Endothelial cell of umbilical vein (primary cell): ENCODE data around the gene RPS6KA3.

Experiments
- EZH2 ChIP-seq: IDR thresholded peaks from 2 replicates; pipeline ENCODE4 v1.6.1; 2012; ENCODE audit warnings: borderline replicate concordance, low read depth, mild to moderate bottlenecking, moderate library complexity, low read length, inconsistent platforms; ENCODE audit not compliant: severe bottlenecking
- FOS ChIP-seq: IDR thresholded peaks from 2 replicates; pipeline ENCODE4 v1.6.1; 2011; ENCODE audit warnings: mild to moderate bottlenecking, low read length, moderate library complexity, borderline replicate concordance; ENCODE audit not compliant: insufficient read depth
- GATA2 ChIP-seq: IDR thresholded peaks from 2 replicates; pipeline ENCODE4 v1.7.0; 2011; ENCODE audit warnings: low read depth, mild to moderate bottlenecking, moderate library complexity, mixed read lengths, low read length; ENCODE audit not compliant: insufficient read length, insufficient read depth
- JUN ChIP-seq: IDR thresholded peaks from 2 replicates; pipeline ENCODE4 v1.6.1; 2011; ENCODE audit warnings: borderline replicate concordance, low read depth; ENCODE audit not compliant: insufficient read length, insufficient read depth
- MYC ChIP-seq: IDR thresholded peaks from one replicate; pipeline ENCODE4 v1.6.1; 2011; ENCODE audit warnings: mild to moderate bottlenecking, low read depth, low read length
- POLR2A ChIP-seq: IDR thresholded peaks from 2 replicates; pipeline ENCODE4 v1.6.1; 2012; ENCODE audit warnings: low read depth, mild to moderate bottlenecking, control low read depth, low read length
- POLR2AphosphoS5 ChIP-seq: IDR thresholded peaks from 2 replicates; pipeline ENCODE4 v1.6.1; 2012; ENCODE audit warnings: low read depth, mild to moderate bottlenecking, control low read depth, low read length, moderate library complexity; ENCODE audit not compliant: insufficient read depth
- TF ChIP-seq, protein P1 (sequence below): IDR thresholded peaks from 2 replicates; pipeline ENCODE4 v1.6.1; 2011; ENCODE audit not compliant: insufficient read depth, insufficient read length
- TF ChIP-seq, protein P2 (sequence below), 2 donors: IDR thresholded peaks; 1 replicate in 1 of 2; 2 replicates in 1 of 2; pipeline ENCODE4 v1.5.1; 2011; ENCODE audit warnings: low read length in 2 of 2, mild to moderate bottlenecking in 2 of 2, moderate library complexity in 2 of 2, control low read depth in 1 of 2, inconsistent platforms in 1 of 2, low read depth in 1 of 2; ENCODE audit not compliant: insufficient read depth in 1 of 2; ENCODE audit errors: extremely low read depth in 1 of 2

DNA sequence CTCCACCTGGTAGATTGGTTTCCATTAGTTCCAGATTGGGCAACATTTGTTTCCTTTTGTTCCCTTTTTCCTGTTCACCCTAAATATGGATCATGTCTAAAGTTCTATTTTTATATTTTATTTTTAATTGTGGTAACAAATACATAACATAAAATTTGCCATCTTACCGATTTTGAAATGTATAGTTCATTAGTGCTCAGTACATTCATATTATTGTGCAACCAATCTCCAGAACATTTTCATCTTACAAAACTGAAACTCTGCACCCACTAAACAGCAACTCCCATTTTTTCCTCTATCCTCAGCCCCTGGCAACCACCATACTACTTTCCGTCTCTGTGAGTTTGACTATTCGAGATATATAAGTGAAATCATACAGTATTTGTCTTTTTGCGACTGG is 14.2 kb upstream of the RPS6KA3 start:
- TF ChIP-seq EZH2 = no peak
- TF ChIP-seq, protein P1, sequence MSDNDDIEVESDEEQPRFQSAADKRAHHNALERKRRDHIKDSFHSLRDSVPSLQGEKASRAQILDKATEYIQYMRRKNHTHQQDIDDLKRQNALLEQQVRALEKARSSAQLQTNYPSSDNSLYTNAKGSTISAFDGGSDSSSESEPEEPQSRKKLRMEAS = no peak
- TF ChIP-seq, protein P2, sequence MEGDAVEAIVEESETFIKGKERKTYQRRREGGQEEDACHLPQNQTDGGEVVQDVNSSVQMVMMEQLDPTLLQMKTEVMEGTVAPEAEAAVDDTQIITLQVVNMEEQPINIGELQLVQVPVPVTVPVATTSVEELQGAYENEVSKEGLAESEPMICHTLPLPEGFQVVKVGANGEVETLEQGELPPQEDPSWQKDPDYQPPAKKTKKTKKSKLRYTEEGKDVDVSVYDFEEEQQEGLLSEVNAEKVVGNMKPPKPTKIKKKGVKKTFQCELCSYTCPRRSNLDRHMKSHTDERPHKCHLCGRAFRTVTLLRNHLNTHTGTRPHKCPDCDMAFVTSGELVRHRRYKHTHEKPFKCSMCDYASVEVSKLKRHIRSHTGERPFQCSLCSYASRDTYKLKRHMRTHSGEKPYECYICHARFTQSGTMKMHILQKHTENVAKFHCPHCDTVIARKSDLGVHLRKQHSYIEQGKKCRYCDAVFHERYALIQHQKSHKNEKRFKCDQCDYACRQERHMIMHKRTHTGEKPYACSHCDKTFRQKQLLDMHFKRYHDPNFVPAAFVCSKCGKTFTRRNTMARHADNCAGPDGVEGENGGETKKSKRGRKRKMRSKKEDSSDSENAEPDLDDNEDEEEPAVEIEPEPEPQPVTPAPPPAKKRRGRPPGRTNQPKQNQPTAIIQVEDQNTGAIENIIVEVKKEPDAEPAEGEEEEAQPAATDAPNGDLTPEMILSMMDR (IDR thresholded peaks at IDR 0.05; ENCODE audit: extremely low read depth in 1 of 2, insufficient read depth in 1 of 2, low read depth in 1 of 2, low read length in 2 of 2) = no peak
- no peak for TF ChIP-seq POLR2AphosphoS5
- TF ChIP-seq POLR2A = no peak
- no peak for TF ChIP-seq JUN
- no peak for TF ChIP-seq MYC
- no peak for TF ChIP-seq FOS
- no peak for TF ChIP-seq GATA2
